CD8-positive, alpha-beta memory T cell (primary cell): ENCODE data around the gene SAMM50. TPM values are rescaled to one million over a fixed set of nuclear protein-coding genes. Genes with fewer than 3 reads are reported as not detected.

Source experiments
- CTCF ChIA-PET: fragments of 350-600 bp; sonication (Branson Sonifier 250); formaldehyde crosslinking; loops from one replicate; lab custom pipeline; 2021; ENCODE audit warnings: antibody characterized with exemption; lab: Charles Lee
- POLR2A ChIA-PET: fragments of 350-600 bp; sonication (Branson Sonifier 250); formaldehyde crosslinking; loops from one replicate; lab custom pipeline; 2021; ENCODE audit warnings: antibody characterized with exemption; lab: Charles Lee
- DNase-seq, 5 donors: peaks; one replicate each; pipeline versions ENCODE4 v3.0.0 to v3.0.0-alpha.2; 2020 to 2022; ENCODE audit warnings: mixed read lengths in 1 of 5
- H3K27ac ChIP-seq: one replicate; pipeline ENCODE4 v1.7.0; 2013; ENCODE audit warnings: low read depth, mild to moderate bottlenecking, low read length, moderate library complexity
- H3K27me3 ChIP-seq: 2 replicates; pipeline ENCODE4 v1.7.0; 2013; ENCODE audit warnings: low read length, mild to moderate bottlenecking; ENCODE audit not compliant: insufficient read depth, poor library complexity, severe bottlenecking
- H3K36me3 ChIP-seq: 2 replicates; pipeline ENCODE4 v1.7.0; 2013; ENCODE audit warnings: mild to moderate bottlenecking, low read length, moderate library complexity; ENCODE audit not compliant: insufficient read depth
- H3K4me1 ChIP-seq: 2 replicates; pipeline ENCODE4 v1.7.0; 2013; ENCODE audit warnings: mild to moderate bottlenecking, low read length, moderate library complexity; ENCODE audit not compliant: insufficient read depth
- H3K4me3 ChIP-seq: 2 replicates; pipeline ENCODE4 v1.7.0; 2013; ENCODE audit warnings: mild to moderate bottlenecking, low read length
- H3K9me3 ChIP-seq: 2 replicates; pipeline ENCODE4 v1.7.0; 2013; ENCODE audit warnings: mild to moderate bottlenecking, low read length
- H3K27ac Mint-ChIP-seq, 8 donors: one replicate each; pipeline ENCODE4 v1.8.0; 2020 to 2021; ENCODE audit warnings: mixed read lengths in 8 of 8, mild to moderate bottlenecking in 6 of 8, inconsistent platforms in 3 of 8, moderate library complexity in 3 of 8
- H3K27me3 Mint-ChIP-seq, 2 donors: one replicate each; pipeline ENCODE4 v1.8.0; 2020 to 2021; ENCODE audit warnings: mixed read lengths in 2 of 2, mild to moderate bottlenecking in 1 of 2, moderate library complexity in 1 of 2
- H3K36me3 Mint-ChIP-seq, 3 donors: one replicate each; pipeline ENCODE4 v1.8.0; 2020 to 2021; ENCODE audit warnings: mixed read lengths in 3 of 3, inconsistent platforms in 1 of 3, mild to moderate bottlenecking in 1 of 3
- H3K4me1 Mint-ChIP-seq, 3 donors: one replicate each; pipeline ENCODE4 v1.8.0; 2020 to 2021; ENCODE audit warnings: mixed read lengths in 3 of 3, inconsistent platforms in 1 of 3, mild to moderate bottlenecking in 1 of 3
- H3K4me3 Mint-ChIP-seq, 7 donors: one replicate each; pipeline ENCODE4 v1.8.0; 2020 to 2021; ENCODE audit warnings: mixed read lengths in 7 of 7, mild to moderate bottlenecking in 6 of 7, moderate library complexity in 4 of 7, inconsistent platforms in 2 of 7
- H3K9me3 Mint-ChIP-seq, 5 donors: one replicate each; pipeline ENCODE4 v1.8.0; 2020 to 2022; ENCODE audit warnings: mixed read lengths in 5 of 5, mild to moderate bottlenecking in 3 of 5, moderate library complexity in 2 of 5, inconsistent platforms in 1 of 5
- polyA plus RNA-seq: library from polyadenylated mRNA; unstranded; fragments of 300-500 nt; fragmentation: Illumina TruSeq; gene quantifications from one replicate; pipeline ENCODE4 v1.2.3, GENCODE V29; 2021
- total RNA-seq, 2 experiments: library from RNA; stranded (reverse); gene quantifications; one replicate each; pipeline ENCODE4 v1.2.3, GENCODE V29; 2021

The SAMM50 gene
- total and polyA plus RNA-seq, 3 experiments from 2014 or later, result 58.8 to 67.2 (median 61.3) TPM

GRCh38 chr22:43948836-43949406 is 6.3 kb upstream of the SAMM50 start:
- Mint-ChIP-seq H3K36me3 (no peaks in the 10 kb centered on the region), H3K27ac (no peak overlapping the region), H3K4me1 (peaks cover under 1 to 2% (median 1%) of the 10 kb centered on the region in 3 donors), H3K9me3 (no peaks in the 10 kb centered on the region), H3K27me3 (peaks cover 7 to 17% of the 10 kb centered on the region in 2 donors), H3K4me3 (no peak overlapping the region)
- DNase-seq, result no peak
- no peak overlapping the region for H3K4me3 ChIP-seq
- H3K9me3 ChIP-seq, result no peaks in the 10 kb centered on the region
- no peaks in the 10 kb centered on the region for H3K36me3 ChIP-seq
- ChIA-PET CTCF (no interaction called here), POLR2A (no interaction called here)
- H3K4me1 ChIP-seq, result no peaks in the 10 kb centered on the region
- no peaks in the 10 kb centered on the region for H3K27me3 ChIP-seq
- no peak overlapping the region for H3K27ac ChIP-seq

DNA sequence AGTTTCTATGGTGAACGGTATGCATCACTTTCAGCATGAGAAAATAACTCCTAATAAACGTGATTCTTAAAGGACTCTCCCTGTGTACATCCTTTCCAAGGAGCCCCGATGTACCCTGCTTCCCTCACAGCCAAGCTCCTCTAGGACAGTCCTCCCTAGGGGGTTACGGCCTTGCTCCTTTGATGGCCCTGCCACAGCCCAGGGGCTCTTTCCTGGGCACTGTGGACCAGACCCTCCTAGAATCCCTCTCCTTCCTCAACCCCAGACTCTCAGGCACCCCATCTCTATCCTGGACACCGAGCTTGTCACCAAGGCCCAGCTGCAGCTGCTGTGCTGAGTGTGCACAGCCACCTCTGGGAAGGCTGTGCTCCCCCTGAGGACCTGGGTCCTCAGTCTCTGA is 3.9 kb upstream of the SAMM50 start:
- no peaks in the 10 kb centered on the region for H3K27me3 ChIP-seq
- Mint-ChIP-seq H3K36me3 (peaks cover 0 to 10% (median under 1%) of the 10 kb centered on the region in 3 donors), H3K4me3 (peak overlapping the region in 1 of 7 donors; percentile 35), H3K9me3 (no peaks in the 10 kb centered on the region), H3K27me3 (peaks cover 2 to 4% of the 10 kb centered on the region in 2 donors), H3K4me1 (peaks cover 20 to 24% (median 23%) of the 10 kb centered on the region in 3 donors), H3K27ac (no peak overlapping the region)
- H3K27ac ChIP-seq, result no peak overlapping the region
- ChIA-PET CTCF (no interaction called here), POLR2A (no interaction called here)
- DNase-seq, result no peak
- H3K4me3 ChIP-seq, result no peak overlapping the region
- H3K4me1 ChIP-seq, result peaks cover 18% of the 10 kb centered on the region
- no peaks in the 10 kb centered on the region for H3K9me3 ChIP-seq
- H3K36me3 ChIP-seq, result no peaks in the 10 kb centered on the region

DNA sequence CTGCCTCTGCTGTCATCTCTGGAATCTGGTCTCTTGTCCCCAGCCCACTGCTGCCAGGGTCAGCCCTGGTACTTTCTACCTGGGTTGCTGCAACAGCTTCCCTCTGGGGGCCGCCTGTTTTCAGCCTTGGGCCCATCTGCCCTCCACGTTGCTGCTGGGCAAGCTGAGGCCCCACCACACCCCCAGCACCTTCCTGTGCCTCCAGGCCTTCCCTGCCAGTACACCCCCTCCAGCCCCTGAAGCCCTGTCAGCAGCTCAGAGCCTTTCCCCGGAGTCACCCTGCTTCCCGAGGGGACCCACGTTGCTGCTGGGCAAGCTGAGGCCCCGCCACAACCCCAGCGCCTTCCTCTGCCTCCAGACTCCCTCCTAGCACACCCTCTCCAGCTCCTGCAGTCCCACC is 3.3 kb upstream of the SAMM50 start:
- POLR2A ChIA-PET, result interaction anchor here (0.6 kb wide), 1 partner anchor 67 kb away, joined by 3 read pairs; no protein-coding TSS in a partner anchor
- CTCF ChIA-PET, result interaction anchor here (1.3 kb wide), 1 partner anchor 25 kb away, joined by 3 read pairs; no protein-coding TSS in a partner anchor

DNA sequence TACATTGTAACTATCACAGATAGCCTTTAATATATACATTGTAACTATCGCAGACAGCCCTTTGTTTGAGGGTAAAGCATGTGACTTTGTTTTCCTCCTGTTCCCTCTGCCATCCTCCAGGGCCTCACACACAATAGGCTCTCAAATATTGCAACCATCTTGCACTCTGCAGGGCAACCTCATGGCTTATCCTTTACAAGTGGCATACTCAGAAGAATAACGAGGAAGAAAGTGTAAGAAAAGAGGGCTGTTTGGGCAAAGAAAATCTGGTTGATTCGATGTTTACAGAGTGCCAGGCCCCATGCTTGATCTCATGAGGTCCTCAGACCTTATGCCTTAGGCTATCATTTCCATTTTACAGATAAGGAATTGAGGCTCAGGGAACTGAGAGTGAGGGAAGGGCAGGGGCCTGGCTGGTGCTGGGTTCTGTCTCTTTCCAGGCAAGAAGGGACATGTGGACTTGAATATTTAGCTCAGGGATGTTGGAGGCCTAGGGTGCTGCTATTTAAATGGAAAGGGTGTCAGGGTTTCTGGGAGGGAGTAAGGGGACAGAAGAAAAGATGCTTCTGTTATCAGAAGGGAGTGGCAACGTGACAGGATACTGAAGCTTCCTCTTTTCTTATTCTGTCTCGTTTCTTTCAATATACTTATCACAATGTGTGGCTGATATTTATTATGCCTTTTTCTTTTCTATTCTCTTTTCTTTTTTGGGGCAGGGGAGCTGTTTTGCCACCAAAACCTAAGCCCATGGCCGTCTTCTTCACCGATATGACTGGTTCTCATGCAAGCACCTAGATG is 1.1 kb upstream of the SAMM50 start:
- H3K4me3 ChIP-seq, result peak overlapping the region; percentile 84
- H3K27me3 Mint-ChIP-seq, result peaks cover 2 to 4% of the 10 kb centered on the region in 2 donors
- DNase-seq, result no peak
- H3K27me3 ChIP-seq, result no peaks in the 10 kb centered on the region
- peaks cover 0 to 18% (median 5%) of the 10 kb centered on the region in 3 donors for H3K36me3 Mint-ChIP-seq
- peak overlapping the region; percentile 72 for H3K27ac ChIP-seq
- POLR2A ChIA-PET, result interaction anchor here (0.6 to 1.6 kb wide), 2 partner anchors 31 to 731 kb away, joined by 3 to 5 read pairs; partner anchors contain the start of gene PNPLA3
- peaks cover 25% of the 10 kb centered on the region for H3K4me1 ChIP-seq
- CTCF ChIA-PET, result interaction anchor here (1.0 to 2.1 kb wide), 3 partner anchors 9 to 727 kb away, joined by 3 to 11 read pairs (median 4); no protein-coding TSS in a partner anchor
- H3K4me3 Mint-ChIP-seq, result peak overlapping the region; percentile 93 to 99 (median 97)
- no peaks in the 10 kb centered on the region for H3K9me3 Mint-ChIP-seq
- no peaks in the 10 kb centered on the region for H3K36me3 ChIP-seq
- H3K27ac Mint-ChIP-seq, result peak overlapping the region; percentile 86 to 99 (median 96)
- peaks cover 34 to 47% (median 40%) of the 10 kb centered on the region in 3 donors for H3K4me1 Mint-ChIP-seq
- no peaks in the 10 kb centered on the region for H3K9me3 ChIP-seq

More for the DNA sequence above, 3.3 kb upstream of the SAMM50 start:
- H3K27ac ChIP-seq, result no peak overlapping the region
- H3K27ac Mint-ChIP-seq, result no peak overlapping the region
- H3K36me3 ChIP-seq, result no peaks in the 10 kb centered on the region
- no peaks in the 10 kb centered on the region for H3K9me3 ChIP-seq
- H3K4me1 Mint-ChIP-seq, result peaks cover 26 to 30% (median 28%) of the 10 kb centered on the region in 3 donors
- H3K4me3 ChIP-seq, result no peak overlapping the region
- H3K4me3 Mint-ChIP-seq, result peak overlapping the region in 1 of 7 donors; percentile 41
- H3K4me1 ChIP-seq, result peaks cover 24% of the 10 kb centered on the region
- H3K36me3 Mint-ChIP-seq, result peaks cover 0 to 12% (median 2%) of the 10 kb centered on the region in 3 donors
- no peak for DNase-seq
- H3K27me3 Mint-ChIP-seq, result peaks cover 2 to 4% of the 10 kb centered on the region in 2 donors
- H3K27me3 ChIP-seq, result no peaks in the 10 kb centered on the region
- H3K9me3 Mint-ChIP-seq, result no peaks in the 10 kb centered on the region

DNA sequence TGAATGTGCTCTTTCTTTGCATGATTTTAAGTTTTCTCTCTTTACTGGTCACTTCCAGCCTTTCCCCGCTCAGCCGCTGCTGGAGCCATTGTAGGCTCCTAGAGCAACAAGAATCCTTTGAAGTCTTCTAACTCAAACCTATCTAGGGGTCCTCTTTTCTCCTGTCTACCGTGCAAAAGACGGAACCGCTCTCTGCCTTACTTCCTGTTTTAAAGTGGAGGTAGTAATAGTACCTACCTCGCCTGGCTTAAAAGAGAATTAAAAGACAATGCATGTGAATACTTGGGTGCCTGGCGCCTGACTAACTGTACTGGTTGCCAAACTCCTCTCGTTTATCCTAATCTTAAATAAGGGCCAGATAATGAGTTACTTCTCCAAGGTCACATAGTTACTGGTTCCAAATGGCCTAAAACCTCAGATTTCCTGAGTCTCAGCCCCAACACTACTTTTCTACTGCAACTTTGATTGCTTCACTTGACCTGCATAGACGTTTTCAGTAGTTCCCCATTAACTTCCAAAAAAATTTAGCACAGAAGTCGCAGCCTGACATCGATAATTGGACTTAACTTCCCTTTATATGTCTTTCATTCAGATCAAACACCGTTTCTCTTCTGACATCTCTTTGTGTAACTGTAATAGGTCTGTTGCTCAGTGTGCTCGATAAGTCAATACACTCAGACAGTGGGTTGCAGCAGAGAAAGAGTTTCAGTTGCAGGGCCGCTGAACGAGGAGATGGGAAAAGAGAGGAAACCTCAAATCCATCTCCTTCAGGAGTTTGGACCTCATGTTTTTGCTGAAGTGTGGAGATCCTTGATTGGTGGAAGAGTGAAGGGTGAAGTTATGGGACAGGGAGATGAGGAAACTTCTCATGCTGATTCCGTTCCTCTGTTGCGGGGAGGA is 891 bp downstream of the SAMM50 start:
- peak overlapping the region; percentile 72 for H3K27ac ChIP-seq
- H3K27me3 ChIP-seq, result no peaks in the 10 kb centered on the region
- Mint-ChIP-seq H3K9me3 (no peaks in the 10 kb centered on the region), H3K4me3 (peak overlapping the region; percentile 93 to 99 (median 97)), H3K27me3 (no peaks in the 10 kb centered on the region), H3K36me3 (peaks cover 0 to 29% (median 7%) of the 10 kb centered on the region in 3 donors), H3K27ac (peak overlapping the region; percentile 86 to 99 (median 96)), H3K4me1 (peaks cover 39 to 64% (median 57%) of the 10 kb centered on the region in 3 donors)
- peak overlapping the region; percentile 84 for H3K4me3 ChIP-seq
- ChIA-PET CTCF (interaction anchor here (2.1 kb wide), 1 partner anchor 11 kb away, joined by 11 read pairs; no protein-coding TSS in a partner anchor), POLR2A (interaction anchor here (0.6 to 1.6 kb wide), 2 partner anchors 33 to 710 kb away, joined by 5 to 11 read pairs; partner anchors contain the start of gene PNPLA3)
- DNase-seq, result peak in 1 of 5 donors; percentile 4
- peaks cover 25% of the 10 kb centered on the region for H3K4me1 ChIP-seq
- no peaks in the 10 kb centered on the region for H3K9me3 ChIP-seq
- H3K36me3 ChIP-seq, result no peaks in the 10 kb centered on the region

DNA sequence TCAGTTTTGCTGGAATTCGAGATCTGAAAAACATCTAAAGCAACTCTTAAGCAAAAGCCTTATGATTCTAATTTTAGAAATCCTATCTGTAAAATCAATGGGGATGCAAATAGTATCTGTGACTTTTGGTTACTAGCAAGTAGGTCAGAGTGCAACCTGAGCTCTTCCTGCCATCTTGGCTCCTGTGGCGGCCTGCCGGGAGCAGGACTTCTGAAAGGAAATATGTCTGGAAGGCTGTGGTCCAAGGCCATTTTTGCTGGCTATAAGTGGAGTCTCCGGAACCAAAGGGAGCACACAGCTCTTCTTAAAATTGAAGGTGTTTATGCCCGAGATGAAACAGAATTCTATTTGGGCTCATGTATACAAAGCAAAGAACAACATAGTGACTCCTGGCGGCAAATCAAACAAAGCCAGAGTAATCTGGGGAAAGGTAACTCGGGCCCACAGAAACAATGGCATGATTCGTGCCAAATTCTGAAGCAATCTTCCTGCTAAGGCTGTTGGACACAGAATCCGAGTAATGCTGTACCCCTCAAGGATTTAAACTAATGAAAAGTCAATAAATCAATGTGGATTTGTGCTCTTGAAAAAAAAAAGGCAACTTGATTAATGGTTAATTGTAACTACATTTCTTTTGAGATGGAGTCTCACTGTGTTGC is 1.7 kb downstream of the SAMM50 start:
- no peaks in the 10 kb centered on the region for H3K36me3 ChIP-seq
- H3K4me3 ChIP-seq, result no peak overlapping the region
- ChIA-PET POLR2A (interaction anchor here (0.6 kb wide), 1 partner anchor 709 kb away, joined by 11 read pairs; no protein-coding TSS in a partner anchor), CTCF (no interaction called here)
- peaks cover 25% of the 10 kb centered on the region for H3K4me1 ChIP-seq
- no peaks in the 10 kb centered on the region for H3K27me3 ChIP-seq
- Mint-ChIP-seq H3K9me3 (no peaks in the 10 kb centered on the region), H3K27me3 (no peaks in the 10 kb centered on the region), H3K4me1 (peaks cover 39 to 69% (median 57%) of the 10 kb centered on the region in 3 donors), H3K4me3 (peak overlapping the region; percentile 93 to 99 (median 97)), H3K27ac (peak overlapping the region in 4 of 8 donors; percentile 43 to 95 (median 64)), H3K36me3 (peaks cover 0 to 29% (median 7%) of the 10 kb centered on the region in 3 donors)
- no peak for DNase-seq
- H3K9me3 ChIP-seq, result no peaks in the 10 kb centered on the region
- no peak overlapping the region for H3K27ac ChIP-seq

DNA sequence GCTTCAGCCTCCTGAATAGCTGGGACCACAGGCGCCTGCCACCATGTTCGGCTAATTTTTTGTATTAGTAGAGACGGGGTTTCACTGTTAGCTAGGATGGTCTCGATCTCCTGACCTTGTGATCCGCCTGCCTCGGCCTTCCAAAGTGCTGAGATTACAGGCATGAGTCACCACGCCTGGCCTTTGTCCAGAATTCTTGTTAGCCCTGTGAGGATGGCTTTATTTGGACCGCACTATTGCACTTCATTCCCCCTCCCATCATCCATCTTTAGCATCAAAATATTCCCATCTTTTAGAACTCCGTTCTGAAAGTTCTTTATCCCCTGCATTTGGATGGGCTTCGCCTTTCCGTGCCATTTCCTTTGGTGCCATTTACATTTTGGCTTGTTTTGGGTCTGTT is 2.6 kb downstream of the SAMM50 start:
- CTCF ChIA-PET, result no interaction called here
- Histone ChIP-seq H3K4me3 (no peak overlapping the region), H3K27ac (no peak overlapping the region), H3K36me3 (no peaks in the 10 kb centered on the region), H3K9me3 (no peaks in the 10 kb centered on the region), H3K4me1 (peaks cover 25% of the 10 kb centered on the region), H3K27me3 (no peaks in the 10 kb centered on the region)
- Mint-ChIP-seq H3K4me1 (peaks cover 39 to 71% (median 57%) of the 10 kb centered on the region in 3 donors), H3K9me3 (no peaks in the 10 kb centered on the region), H3K27ac (peak overlapping the region in 1 of 8 donors; percentile 54), H3K36me3 (peaks cover 0 to 30% (median 8%) of the 10 kb centered on the region in 3 donors), H3K4me3 (peak overlapping the region in 5 of 7 donors; percentile 26 to 70 (median 49)), H3K27me3 (no peaks in the 10 kb centered on the region)
- DNase-seq, result no peak
- POLR2A ChIA-PET, result no interaction called here
